ENCODE results near the gene MRE11. TPM values are rescaled to one million over a fixed set of nuclear protein-coding genes. Genes with fewer than 3 reads are reported as not detected.
"Not testable (repeated sequence)": the region's sequence is repeated elsewhere in the genome, so short reads cannot be mapped to it uniquely, and the experiment has no call there.

Gene MRE11
- total RNA-seq, 1 donor from 2014 or later: 17.4 TPM

DNA sequence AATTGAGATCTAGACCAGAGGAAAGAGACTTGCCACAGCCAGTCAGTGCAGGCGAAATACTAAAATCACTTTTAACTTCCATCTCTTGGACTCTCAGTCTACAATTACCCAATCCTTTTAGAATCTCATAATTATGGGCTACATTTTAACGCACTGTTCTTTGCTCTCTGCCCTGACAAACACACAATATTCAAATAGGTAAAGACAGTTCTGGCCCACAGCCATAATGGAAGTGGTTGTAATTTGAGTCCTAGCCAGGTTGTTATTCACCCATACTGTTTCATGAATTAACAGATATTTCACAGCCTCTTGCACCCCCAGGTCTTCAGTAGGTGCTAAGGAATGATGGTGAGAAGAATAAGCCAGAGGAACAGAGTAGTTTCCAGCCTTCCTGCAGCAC is 19.4 kb upstream of the MRE11 start:
- peaks cover 5% of the 10 kb centered on the region for H3K4me1 ChIP-seq
- no peak overlapping the region for H3K27ac ChIP-seq
- peak; percentile 32 for ATAC-seq
- no peak overlapping the region for H3K4me3 ChIP-seq
- no peak for DNase-seq
- no peaks in the 10 kb centered on the region for H3K36me3 ChIP-seq
- TF ChIP-seq, protein P1, sequence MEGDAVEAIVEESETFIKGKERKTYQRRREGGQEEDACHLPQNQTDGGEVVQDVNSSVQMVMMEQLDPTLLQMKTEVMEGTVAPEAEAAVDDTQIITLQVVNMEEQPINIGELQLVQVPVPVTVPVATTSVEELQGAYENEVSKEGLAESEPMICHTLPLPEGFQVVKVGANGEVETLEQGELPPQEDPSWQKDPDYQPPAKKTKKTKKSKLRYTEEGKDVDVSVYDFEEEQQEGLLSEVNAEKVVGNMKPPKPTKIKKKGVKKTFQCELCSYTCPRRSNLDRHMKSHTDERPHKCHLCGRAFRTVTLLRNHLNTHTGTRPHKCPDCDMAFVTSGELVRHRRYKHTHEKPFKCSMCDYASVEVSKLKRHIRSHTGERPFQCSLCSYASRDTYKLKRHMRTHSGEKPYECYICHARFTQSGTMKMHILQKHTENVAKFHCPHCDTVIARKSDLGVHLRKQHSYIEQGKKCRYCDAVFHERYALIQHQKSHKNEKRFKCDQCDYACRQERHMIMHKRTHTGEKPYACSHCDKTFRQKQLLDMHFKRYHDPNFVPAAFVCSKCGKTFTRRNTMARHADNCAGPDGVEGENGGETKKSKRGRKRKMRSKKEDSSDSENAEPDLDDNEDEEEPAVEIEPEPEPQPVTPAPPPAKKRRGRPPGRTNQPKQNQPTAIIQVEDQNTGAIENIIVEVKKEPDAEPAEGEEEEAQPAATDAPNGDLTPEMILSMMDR (IDR thresholded peaks at IDR 0.05): no peak
- no peaks in the 10 kb centered on the region for H3K9me3 ChIP-seq
- no peaks in the 10 kb centered on the region for H3K27me3 ChIP-seq
- intact Hi-C loops (cut with DNase I): no loop called here

DNA sequence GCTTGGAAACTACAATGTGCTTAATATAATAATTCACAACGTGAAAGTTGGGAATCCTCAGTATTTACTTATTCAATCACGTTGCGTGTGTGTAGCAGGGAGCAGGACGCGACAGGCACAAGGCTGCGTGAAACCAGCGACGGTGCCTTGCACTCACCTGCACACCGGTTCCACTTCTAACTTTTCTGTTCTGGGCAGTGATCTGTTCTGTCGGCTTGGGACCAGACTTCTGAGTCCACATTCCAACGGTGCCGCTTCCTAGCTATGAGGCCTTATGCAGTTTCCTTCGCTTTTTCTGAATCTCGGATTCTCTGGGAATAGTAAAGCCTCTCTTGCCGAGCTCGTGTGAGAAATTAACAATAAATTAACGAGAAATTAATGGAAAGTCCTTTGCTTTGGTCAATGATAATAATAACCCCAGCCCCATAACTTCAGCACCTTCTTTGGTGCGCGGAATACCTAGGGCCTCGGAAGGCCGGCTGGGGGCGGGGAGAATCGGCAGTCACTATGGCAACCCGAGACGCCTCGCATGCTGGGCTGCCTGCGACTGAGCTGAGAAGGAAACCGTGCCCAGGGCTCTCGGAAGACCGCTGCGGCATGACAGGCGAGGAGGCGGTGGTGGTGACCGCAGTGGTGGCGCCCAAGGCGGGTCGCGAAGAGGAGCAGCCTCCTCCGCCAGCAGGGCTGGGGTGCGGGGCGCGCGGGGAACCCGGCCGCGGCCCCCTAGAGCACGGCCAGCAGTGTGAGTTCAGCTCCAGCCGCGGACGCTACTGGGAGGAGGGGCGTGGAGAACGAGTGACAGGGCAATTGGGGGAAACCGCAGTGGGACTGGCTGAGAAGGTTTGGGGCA is 18.5 kb upstream of the MRE11 start, which contains the start of gene C11orf97:
Gene C11orf97, plus strand, starts transcription at position 530 of the 850 bp plus-strand sequence. Its CDS starts 68 bp downstream, at position 598.
- Histone ChIP-seq H3K27me3 (no peaks in the 10 kb centered on the region), H3K4me1 (peaks cover 5% of the 10 kb centered on the region), H3K9me3 (no peaks in the 10 kb centered on the region), H3K27ac (no peak within 1 kb of the TSS), H3K4me3 (peak within 1 kb of the TSS; percentile 57), H3K36me3 (no peaks in the 10 kb centered on the region)
- intact Hi-C loops (cut with DNase I): no loop called here
- TF ChIP-seq, protein P1 (IDR thresholded peaks at IDR 0.05): no peak
- DNase-seq (peak; percentile 84), ATAC-seq (peak; percentile 93)

DNA sequence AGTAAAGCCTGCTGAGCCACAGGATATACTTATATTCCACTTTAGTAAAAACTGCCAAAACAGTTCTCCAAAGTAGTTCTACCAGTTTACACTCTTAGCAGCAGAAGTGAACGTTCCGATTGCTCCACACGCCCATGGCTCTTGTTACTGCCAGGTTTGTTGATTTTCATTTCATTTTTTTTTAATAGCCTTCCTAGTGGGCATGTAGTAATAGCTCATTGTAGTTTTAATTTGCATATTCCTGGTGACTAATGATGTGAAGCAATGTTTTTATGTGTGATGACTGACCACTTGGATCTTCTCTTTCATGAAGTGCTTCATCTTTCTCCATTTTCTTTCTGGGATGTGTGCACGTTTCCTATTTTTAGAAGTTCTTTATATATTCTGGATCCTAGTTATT is 13.8 kb upstream of the MRE11 start:
- H3K27ac ChIP-seq: no peak overlapping the region
- intact Hi-C loops (cut with DNase I): no loop called here
- no peaks in the 10 kb centered on the region for H3K27me3 ChIP-seq
- ATAC-seq: no peak
- no peak for DNase-seq
- H3K36me3 ChIP-seq: no peaks in the 10 kb centered on the region
- no peaks in the 10 kb centered on the region for H3K9me3 ChIP-seq
- H3K4me3 ChIP-seq: no peak overlapping the region
- H3K4me1 ChIP-seq: peaks cover 5% of the 10 kb centered on the region
- TF ChIP-seq, protein P1 (IDR thresholded peaks at IDR 0.05): no peak

DNA sequence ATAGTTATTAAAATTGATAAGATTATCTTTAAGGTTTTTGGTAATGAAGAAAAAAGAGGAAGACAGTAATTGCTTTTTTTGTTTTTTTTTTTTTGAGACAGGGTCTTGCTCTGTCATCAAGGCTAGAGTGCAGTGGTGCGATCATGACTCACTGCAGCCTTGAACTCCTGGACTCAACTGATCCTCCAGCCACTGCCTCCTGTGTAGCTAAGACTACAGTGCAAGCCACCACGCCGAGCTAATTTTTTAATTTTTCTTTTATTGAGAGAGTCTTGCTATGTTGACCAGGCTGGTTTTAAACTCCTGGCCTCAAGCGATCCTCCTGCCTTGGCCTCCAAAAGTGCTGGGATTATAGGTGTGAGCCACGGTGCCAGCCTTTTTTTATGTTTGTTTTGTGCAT is 12.9 kb upstream of the MRE11 start:
- H3K36me3 ChIP-seq; H3K4me3 ChIP-seq; H3K27ac ChIP-seq; intact Hi-C loops (cut with DNase I); ATAC-seq; H3K9me3 ChIP-seq; DNase-seq; H3K4me1 ChIP-seq; H3K27me3 ChIP-seq: not testable (repeated sequence)

DNA sequence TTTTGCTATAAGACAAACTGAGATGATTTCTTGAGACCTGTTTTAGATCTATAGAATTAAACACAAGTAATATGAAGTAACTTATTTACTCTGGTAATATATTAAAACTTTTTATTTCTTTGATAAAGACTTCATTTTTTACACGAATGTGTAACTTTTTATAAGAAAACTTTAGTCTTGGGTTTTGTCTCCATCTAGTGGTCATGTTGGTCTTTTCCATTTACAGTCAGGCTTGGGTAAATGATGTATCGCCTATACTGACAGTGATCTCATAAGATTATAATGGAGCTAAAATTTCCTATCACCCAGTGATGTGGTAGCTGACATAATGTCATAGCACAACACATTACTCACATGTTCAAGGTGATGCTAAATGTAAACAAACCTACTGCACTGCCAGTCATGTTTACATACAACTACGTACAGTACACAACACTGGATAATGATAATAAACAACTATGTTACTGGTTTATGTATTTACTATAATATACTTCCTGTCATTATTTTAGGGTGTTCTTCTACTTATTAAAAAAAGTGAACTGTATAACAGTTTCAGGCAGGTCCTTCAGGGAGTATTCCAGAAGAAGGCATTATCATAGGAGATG is 11.1 kb upstream of the MRE11 start:
- H3K27me3 ChIP-seq: no peaks in the 10 kb centered on the region
- TF ChIP-seq, protein P1 (IDR thresholded peaks at IDR 0.05): peak; percentile 84
- intact Hi-C loops (cut with DNase I): no loop called here
- DNase-seq (no peak), ATAC-seq (peak; percentile 58)
- H3K9me3 ChIP-seq: no peaks in the 10 kb centered on the region
- H3K4me3 ChIP-seq: no peak overlapping the region
- no peak overlapping the region for H3K27ac ChIP-seq
- no peaks in the 10 kb centered on the region for H3K4me1 ChIP-seq
- peaks cover 15% of the 10 kb centered on the region for H3K36me3 ChIP-seq

DNA sequence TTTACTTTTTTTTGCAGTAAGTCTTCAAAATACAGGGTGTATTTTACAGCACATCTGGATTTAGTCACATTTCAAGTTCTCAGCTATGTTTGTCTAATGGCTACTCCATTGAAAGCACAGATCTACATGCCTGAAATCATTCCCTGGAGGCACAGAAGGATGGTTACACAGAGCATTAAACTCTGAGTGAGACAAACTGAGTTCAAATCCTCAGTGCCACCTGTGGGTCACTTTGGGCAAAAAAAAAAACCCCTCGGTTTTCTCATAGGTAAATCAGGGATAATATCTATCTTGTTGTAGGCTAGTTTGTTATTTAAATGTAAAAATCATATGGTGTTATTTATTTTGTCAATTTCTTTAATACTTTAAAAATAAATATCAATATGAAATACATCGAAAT is 7.9 kb upstream of the MRE11 start:
- Histone ChIP-seq H3K36me3 (peaks cover 46% of the 10 kb centered on the region), H3K9me3 (no peaks in the 10 kb centered on the region), H3K27ac (no peak overlapping the region), H3K4me3 (no peak overlapping the region), H3K4me1 (no peaks in the 10 kb centered on the region), H3K27me3 (no peaks in the 10 kb centered on the region)
- DNase-seq (no peak), ATAC-seq (no peak)
- TF ChIP-seq, protein P1 (IDR thresholded peaks at IDR 0.05): no peak
- intact Hi-C loops (cut with DNase I): no loop called here

Data from upper lobe of right lung (tissue), 1 donor.